Mesendoderm (in vitro differentiated cells): ENCODE results near the gene DLX5.

Source experiments
- DNase-seq: peaks from one replicate; pipeline ENCODE4 v3.0.0; 2013
- H2AK5ac ChIP-seq: 2 replicates; pipeline ENCODE4 v1.6.1; 2013; ENCODE audit warnings: low read length, inconsistent platforms
- H2BK120ac ChIP-seq: 2 replicates; pipeline ENCODE4 v1.6.1; 2013; ENCODE audit warnings: low read depth, mild to moderate bottlenecking, low read length, moderate library complexity, mixed read lengths
- H2BK15ac ChIP-seq: replicated peaks from 2 replicates; pipeline ENCODE4 v1.6.1; 2013; ENCODE audit warnings: low read depth, mild to moderate bottlenecking, moderate library complexity
- H2BK5ac ChIP-seq: 2 replicates; pipeline ENCODE4 v1.6.1; 2013; ENCODE audit warnings: low read length, inconsistent platforms
- H3K18ac ChIP-seq: 2 replicates; pipeline ENCODE4 v1.6.1; 2013; ENCODE audit warnings: mild to moderate bottlenecking, low read length, mixed read lengths
- H3K23ac ChIP-seq: one replicate; pipeline ENCODE4 v1.6.1; 2013; ENCODE audit warnings: low read length
- H3K27ac ChIP-seq: 2 replicates; pipeline ENCODE4 v1.5.1; 2013; ENCODE audit warnings: low read depth, mild to moderate bottlenecking, inconsistent platforms, low read length, moderate library complexity
- H3K27me3 ChIP-seq: 2 replicates; pipeline ENCODE4 v1.6.1; 2013; ENCODE audit warnings: low read length, control low read depth, mild to moderate bottlenecking, inconsistent platforms; ENCODE audit not compliant: insufficient read depth, poor library complexity
- H3K36me3 ChIP-seq: 2 replicates; pipeline ENCODE4 v1.6.1; 2013; ENCODE audit warnings: low read length, inconsistent platforms; ENCODE audit not compliant: control insufficient read depth, insufficient read depth
- H3K4ac ChIP-seq: one replicate; pipeline ENCODE4 v1.6.1; 2013; ENCODE audit warnings: low read depth, mild to moderate bottlenecking, low read length, moderate library complexity
- H3K4me1 ChIP-seq: 2 replicates; pipeline ENCODE4 v1.6.1; 2013; ENCODE audit warnings: low read depth, low read length, inconsistent platforms; ENCODE audit not compliant: control insufficient read depth
- H3K4me2 ChIP-seq: 2 replicates; pipeline ENCODE4 v1.6.1; 2013; ENCODE audit warnings: low read length
- H3K4me3 ChIP-seq: 2 replicates; pipeline ENCODE4 v1.5.1; 2013; ENCODE audit warnings: mild to moderate bottlenecking, low read length
- H3K56ac ChIP-seq: one replicate; pipeline ENCODE4 v1.6.1; 2013; ENCODE audit warnings: low read length
- H3K79me1 ChIP-seq: 2 replicates; pipeline ENCODE4 v1.6.1; 2013; ENCODE audit warnings: low read length, inconsistent platforms
- H3K79me2 ChIP-seq: 2 replicates; pipeline ENCODE4 v1.6.1; 2013; ENCODE audit warnings: mild to moderate bottlenecking, low read length; ENCODE audit not compliant: control insufficient read depth, insufficient read depth
- H3K9ac ChIP-seq: 2 replicates; pipeline ENCODE4 v1.6.1; 2013; ENCODE audit warnings: low read length, inconsistent platforms
- H4K5ac ChIP-seq: one replicate; pipeline ENCODE4 v1.6.1; 2013; ENCODE audit warnings: low read length
- H4K8ac ChIP-seq: one replicate; pipeline ENCODE4 v1.6.1; 2013; ENCODE audit warnings: low read depth, mild to moderate bottlenecking, control low read depth, low read length, moderate library complexity
- WGBS: extraction: QIAGEN DNeasy Blood & Tissue Kit; methylation state at CpG from one replicate; pipeline ENCODE4 v1.1.7; 2013; ENCODE audit warnings: low lambda C conversion rate, missing lambda C conversion rate; ENCODE audit not compliant: insufficient coverage; ENCODE audit errors: extremely low coverage; 5-methylcytosine and 5-hydroxymethylcytosine counted together

DLX5 gene

GRCh38 chr7:97025130-97025499 lies 484 bp upstream of the DLX5 start:
- Histone ChIP-seq H3K36me3 (no peaks in the 10 kb centered on the region), H3K4me1 (peaks cover 4% of the 10 kb centered on the region), H3K27me3 (peaks cover 34% of the 10 kb centered on the region), H3K4ac (no peak overlapping the region), H2AK5ac (no peak overlapping the region), H3K4me2 (peak overlapping the region; percentile 94), H2BK5ac (no peak overlapping the region), H3K18ac (no peak overlapping the region), H3K56ac (no peak overlapping the region), H3K9ac (no peak overlapping the region), H3K27ac (no peak overlapping the region), H3K23ac (no peak overlapping the region), H4K5ac (no peak overlapping the region), H4K8ac (no peak overlapping the region), H3K79me2 (no peaks in the 10 kb centered on the region), H2BK15ac (no peak overlapping the region), H3K79me1 (no peaks in the 10 kb centered on the region), H3K4me3 (no peak overlapping the region), H2BK120ac (no peak overlapping the region)
- no peak for DNase-seq
- WGBS: no CpG with 5 or more reads among the region's 8 CpGs

- Histone ChIP-seq H2BK5ac (no peak overlapping the region), H3K23ac (no peak overlapping the region), H3K4me1 (peaks cover 9% of the 10 kb centered on the region), H3K36me3 (no peaks in the 10 kb centered on the region), H3K27ac (no peak overlapping the region), H3K4me3 (no peak overlapping the region), H3K9ac (no peak overlapping the region), H2BK120ac (no peak overlapping the region), H2AK5ac (no peak overlapping the region), H3K79me2 (no peaks in the 10 kb centered on the region), H2BK15ac (no peak overlapping the region), H3K79me1 (no peaks in the 10 kb centered on the region), H4K8ac (no peak overlapping the region), H3K18ac (no peak overlapping the region), H4K5ac (no peak overlapping the region), H3K4me2 (peak overlapping the region; percentile 51), H3K56ac (no peak overlapping the region), H3K27me3 (peaks cover 52% of the 10 kb centered on the region), H3K4ac (no peak overlapping the region)
- WGBS: no CpG with 5 or more reads among the region's 35 CpGs
- peak; percentile 50 for DNase-seq
Measured at GRCh38 chr7:97022491-97023306, 1.9 kb downstream of the DLX5 start.

- H4K8ac ChIP-seq: no peak overlapping the region
- H3K79me1 ChIP-seq: no peaks in the 10 kb centered on the region
- peaks cover 12% of the 10 kb centered on the region for H3K4me1 ChIP-seq
- no peak overlapping the region for H2BK120ac ChIP-seq
- H3K18ac ChIP-seq: no peak overlapping the region
- no peaks in the 10 kb centered on the region for H3K79me2 ChIP-seq
- H4K5ac ChIP-seq: no peak overlapping the region
- H3K27me3 ChIP-seq: peaks cover 52% of the 10 kb centered on the region
- H3K4me3 ChIP-seq: no peak overlapping the region
- no peak overlapping the region for H3K23ac ChIP-seq
- peak; percentile 75 for DNase-seq
- H2BK15ac ChIP-seq: no peak overlapping the region
- no peak overlapping the region for H2AK5ac ChIP-seq
- H3K4me2 ChIP-seq: peak overlapping the region; percentile 51
- WGBS: no CpG with 5 or more reads among the region's 39 CpGs
- H3K36me3 ChIP-seq: no peaks in the 10 kb centered on the region
- peak overlapping the region; percentile 80 for H3K56ac ChIP-seq
- no peak overlapping the region for H3K27ac ChIP-seq
- peak overlapping the region; percentile 50 for H3K9ac ChIP-seq
- H3K4ac ChIP-seq: no peak overlapping the region
- H2BK5ac ChIP-seq: no peak overlapping the region
Measured at GRCh38 chr7:97021747-97022490, 2.7 kb downstream of the DLX5 start.

- Histone ChIP-seq H3K27me3 (peaks cover 46% of the 10 kb centered on the region), H3K9ac (peak overlapping the region; percentile 50), H3K79me2 (no peaks in the 10 kb centered on the region), H3K23ac (no peak overlapping the region), H3K36me3 (no peaks in the 10 kb centered on the region), H3K79me1 (no peaks in the 10 kb centered on the region), H4K5ac (no peak overlapping the region), H3K56ac (peak overlapping the region; percentile 80), H3K4me2 (peak overlapping the region; percentile 51), H2BK15ac (no peak overlapping the region), H2BK120ac (no peak overlapping the region), H3K27ac (no peak overlapping the region), H2BK5ac (no peak overlapping the region), H3K18ac (peak overlapping the region; percentile 0), H3K4ac (no peak overlapping the region), H2AK5ac (no peak overlapping the region), H3K4me1 (peaks cover 12% of the 10 kb centered on the region), H3K4me3 (no peak overlapping the region), H4K8ac (no peak overlapping the region)
- no CpG with 5 or more reads among the region's 67 CpGs for WGBS
- DNase-seq: peak; percentile 84
Measured at GRCh38 chr7:97020996-97021746, 3.5 kb downstream of the DLX5 start.

GRCh38 chr7:97020601-97020995 lies 4.0 kb downstream of the DLX5 start:
- Histone ChIP-seq H3K56ac (peak overlapping the region; percentile 80), H3K36me3 (no peaks in the 10 kb centered on the region), H2AK5ac (no peak overlapping the region), H3K18ac (no peak overlapping the region), H3K4me1 (peaks cover 12% of the 10 kb centered on the region), H3K4me3 (no peak overlapping the region), H3K27ac (no peak overlapping the region), H4K5ac (no peak overlapping the region), H3K27me3 (peaks cover 44% of the 10 kb centered on the region), H3K79me1 (no peaks in the 10 kb centered on the region), H3K79me2 (no peaks in the 10 kb centered on the region), H3K9ac (no peak overlapping the region), H2BK120ac (no peak overlapping the region), H2BK5ac (no peak overlapping the region), H3K23ac (no peak overlapping the region), H4K8ac (no peak overlapping the region), H2BK15ac (no peak overlapping the region), H3K4ac (no peak overlapping the region), H3K4me2 (peak overlapping the region; percentile 10)
- peak; percentile 28 for DNase-seq
- WGBS: no CpG with 5 or more reads among the region's 17 CpGs
